IPS-18c (cell line): ENCODE data around the gene CALML5.

Source experiments
- H3K4me3 ChIP-seq: 2 replicates; pipeline ENCODE4 v1.7.0; 2013; ENCODE audit warnings: low read depth, mild to moderate bottlenecking, low read length, moderate library complexity; ENCODE audit not compliant: insufficient read depth
- H3K9me3 ChIP-seq: one replicate; pipeline ENCODE4 v1.6.1; 2013; ENCODE audit warnings: mild to moderate bottlenecking, low read length, moderate library complexity; ENCODE audit not compliant: control insufficient read depth, insufficient read depth

CALML5 gene

GRCh38 chr10:5496261-5497250 lies 2.8 kb downstream of the CALML5 start:
- H3K4me3 ChIP-seq: no peak overlapping the region
- H3K9me3 ChIP-seq: no peaks in the 10 kb centered on the region

- H3K9me3 ChIP-seq: no peaks in the 10 kb centered on the region
These were observed 4.8 kb downstream of the CALML5 start for GRCh38 chr10:5494611-5495010.

GRCh38 chr10:5493691-5494090 lies 5.7 kb downstream of the CALML5 start:
- H3K4me3 ChIP-seq: no peak overlapping the region
- no peaks in the 10 kb centered on the region for H3K9me3 ChIP-seq

More at GRCh38 chr10:5494611-5495010, 4.8 kb downstream of the CALML5 start:
- H3K4me3 ChIP-seq: no peak overlapping the region

GRCh38 chr10:5492929-5493576 lies 6.3 kb downstream of the CALML5 start:
- H3K4me3 ChIP-seq: no peak overlapping the region

GRCh38 chr10:5492322-5492855 lies 7.0 kb downstream of the CALML5 start:
- Histone ChIP-seq H3K4me3 (no peak overlapping the region), H3K9me3 (no peaks in the 10 kb centered on the region)

More at GRCh38 chr10:5492929-5493576, 6.3 kb downstream of the CALML5 start:
- no peaks in the 10 kb centered on the region for H3K9me3 ChIP-seq

- no peak overlapping the region for H3K4me3 ChIP-seq
- no peaks in the 10 kb centered on the region for H3K9me3 ChIP-seq
These were observed 7.9 kb downstream of the CALML5 start for GRCh38 chr10:5491477-5491876.

- no peak overlapping the region for H3K4me3 ChIP-seq
- no peaks in the 10 kb centered on the region for H3K9me3 ChIP-seq
These were observed 8.5 kb downstream of the CALML5 start for GRCh38 chr10:5490698-5491464.

GRCh38 chr10:5490032-5490431 lies 9.3 kb downstream of the CALML5 start:
- H3K9me3 ChIP-seq: no peaks in the 10 kb centered on the region
- no peak overlapping the region for H3K4me3 ChIP-seq

- H3K9me3 ChIP-seq: no peaks in the 10 kb centered on the region
- no peak overlapping the region for H3K4me3 ChIP-seq
These were observed 10.9 kb downstream of the CALML5 start for GRCh38 chr10:5488272-5489161.

GRCh38 chr10:5486853-5487235 lies 12.5 kb downstream of the CALML5 start:
- Histone ChIP-seq H3K4me3 (no peak overlapping the region), H3K9me3 (no peaks in the 10 kb centered on the region)

GRCh38 chr10:5485948-5486852 lies 13.2 kb downstream of the CALML5 start:
- no peak overlapping the region for H3K4me3 ChIP-seq

GRCh38 chr10:5485290-5485689 lies 14.1 kb downstream of the CALML5 start:
- Histone ChIP-seq H3K4me3 (no peak overlapping the region), H3K9me3 (no peaks in the 10 kb centered on the region)

More at GRCh38 chr10:5485948-5486852, 13.2 kb downstream of the CALML5 start:
- no peaks in the 10 kb centered on the region for H3K9me3 ChIP-seq

- Histone ChIP-seq H3K4me3 (no peak overlapping the region), H3K9me3 (no peaks in the 10 kb centered on the region)
These were observed 15.2 kb downstream of the CALML5 start for GRCh38 chr10:5484205-5484604.

- Histone ChIP-seq H3K4me3 (no peak overlapping the region), H3K9me3 (no peaks in the 10 kb centered on the region)
These were observed 17.4 kb downstream of the CALML5 start for GRCh38 chr10:5482016-5482415.

GRCh38 chr10:5481121-5481520 lies 18.2 kb downstream of the CALML5 start:
- Histone ChIP-seq H3K9me3 (no peaks in the 10 kb centered on the region), H3K4me3 (no peak overlapping the region)
